GM23338 (cell line): Measurements from ENCODE around the gene BEND5.

Experiments used
- CREB1 ChIP-seq: fragments of 250-450 bp; sonication (Bioruptor Pico); IDR thresholded peaks from 2 replicates; pipeline ENCODE4 v1.5.0; 2020; ENCODE audit warnings: low read depth, mild to moderate bottlenecking, moderate library complexity
- CTCF ChIP-seq, 2 experiments: fragments of 200-600 bp in 1 of 2; sonication (generic) in 1 of 2; conservative IDR thresholded peaks; 2 replicates each; pipeline versions ENCODE4 v1.5.1 to v1.6.1; 2016 to 2017; ENCODE audit warnings: antibody characterized with exemption in 2 of 2, low read depth in 2 of 2, mild to moderate bottlenecking in 2 of 2, moderate library complexity in 1 of 2
- ETS1 ChIP-seq: IDR thresholded peaks from 2 replicates; pipeline ENCODE4 v1.6.1; 2016; ENCODE audit warnings: antibody characterized with exemption
- EZH2 ChIP-seq: fragments of 200-600 bp; sonication (generic); IDR thresholded peaks from one replicate; pipeline ENCODE4 v1.8.0; 2017; ENCODE audit warnings: antibody characterized with exemption, mild to moderate bottlenecking, low read depth; ENCODE audit not compliant: unreplicated experiment
- EZH2phosphoT487 ChIP-seq: fragments of 200-600 bp; sonication (generic); IDR thresholded peaks from one replicate; pipeline ENCODE4 v1.8.1; 2018; ENCODE audit warnings: antibody characterized with exemption; ENCODE audit not compliant: unreplicated experiment
- JUNB ChIP-seq: IDR thresholded peaks from one replicate; pipeline ENCODE4 v1.6.1; 2016; ENCODE audit warnings: antibody characterized with exemption; ENCODE audit not compliant: unreplicated experiment
- NANOG ChIP-seq: IDR thresholded peaks from 2 replicates; pipeline ENCODE4 v1.6.1; 2016; ENCODE audit warnings: antibody characterized with exemption, borderline replicate concordance
- POLR2AphosphoS5 ChIP-seq: IDR thresholded peaks from 2 replicates; pipeline ENCODE4 v1.6.1; 2016; ENCODE audit warnings: antibody characterized with exemption, low read depth
- REST ChIP-seq: IDR thresholded peaks from one replicate; pipeline ENCODE4 v1.6.1; 2018; ENCODE audit warnings: antibody characterized with exemption; ENCODE audit not compliant: unreplicated experiment
- STAT1 ChIP-seq: IDR thresholded peaks from one replicate; pipeline ENCODE4 v1.6.1; 2016; ENCODE audit warnings: antibody characterized with exemption; ENCODE audit not compliant: unreplicated experiment

GRCh38 chr1:48761986-48762385 is 14.7 kb downstream of the BEND5 start:
- TF ChIP-seq CTCF (conservative IDR thresholded peaks at IDR 0.05; ENCODE audit: low read depth in 2 of 2) (no peak), EZH2 (no peak), POLR2AphosphoS5 (no peak), CREB1 (CRISPR knock-in tag) (no peak), REST (no peak), ETS1 (no peak), JUNB (no peak), EZH2phosphoT487 (no peak), STAT1 (no peak), NANOG (no peak)
